Measurements from ENCODE around the gene GGA1. TPM values are rescaled to one million over a fixed set of nuclear protein-coding genes. Genes with fewer than 3 reads are reported as not detected.
"Not testable (repeated sequence)": the region's sequence is repeated elsewhere in the genome, so short reads cannot be mapped to it uniquely, and the experiment has no call there.

The GGA1 gene
- total and polyA plus RNA-seq, 3 experiments from 2014 or later: 34.9 to 74.3 (median 69.1) TPM

DNA sequence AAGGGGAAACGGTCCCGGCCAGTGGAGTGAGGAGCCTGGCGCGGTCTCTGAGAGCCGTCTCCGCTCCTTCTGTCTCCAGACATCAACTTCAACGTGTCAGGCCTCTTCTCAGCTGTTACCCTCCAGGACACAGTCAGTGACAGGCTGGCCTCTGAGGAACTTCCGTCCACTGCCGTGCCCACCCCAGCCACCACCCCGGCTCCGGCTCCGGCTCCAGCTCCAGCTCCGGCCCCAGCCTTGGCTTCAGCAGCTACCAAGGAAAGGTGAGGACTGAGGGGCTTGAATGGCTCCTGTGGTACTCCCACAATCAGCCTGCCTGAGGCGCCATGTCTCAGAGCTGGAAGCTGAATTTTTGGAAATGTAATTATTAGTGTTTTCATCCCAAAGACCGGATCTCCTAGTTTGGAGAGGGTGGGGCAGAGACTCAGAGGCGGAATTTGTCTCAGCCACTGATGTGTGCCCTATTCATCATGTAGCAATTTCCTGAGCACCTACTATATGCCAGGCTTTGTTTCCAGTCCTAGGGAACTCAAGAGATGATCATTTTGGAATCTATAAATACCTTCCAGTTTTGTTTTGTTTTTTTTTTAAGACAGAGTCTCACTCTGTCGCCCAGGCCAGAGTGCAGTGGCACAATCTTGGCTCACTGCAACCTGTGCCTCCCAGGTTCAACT is 42.0 kb downstream of the GGA1 start:
- Histone ChIP-seq H3K4me1 (ENCODE audit: insufficient read depth, low read length) (no peaks in the 10 kb centered on the region), H3K9me3 (ENCODE audit: low read length) (no peaks in the 10 kb centered on the region), H3K27me3 (ENCODE audit: insufficient read depth, low read length, poor library complexity, severe bottlenecking) (no peaks in the 10 kb centered on the region), H3K36me3 (ENCODE audit: insufficient read depth, low read length) (peaks cover 72% of the 10 kb centered on the region), H3K27ac (ENCODE audit: low read depth, low read length) (no peak overlapping the region), H3K4me3 (ENCODE audit: low read length) (no peak overlapping the region)
- ChIA-PET POLR2A (interaction anchor here (0.7 kb wide), 1 partner anchor 10 kb away, joined by 5 read pairs; no protein-coding TSS in a partner anchor), CTCF (interaction anchor here (20.3 kb wide), 1 partner anchor 12 kb away, joined by 285 read pairs; the partner anchor contains the start of gene SH3BP1)
- Mint-ChIP-seq H3K27me3 (no peaks in the 10 kb centered on the region), H3K4me1 (peaks cover 0 to 9% (median 6%) of the 10 kb centered on the region in 3 donors), H3K27ac (peak overlapping the region in 1 of 8 donors; percentile 33), H3K36me3 (peaks cover 0 to 77% (median 2%) of the 10 kb centered on the region in 3 donors), H3K4me3 (no peak overlapping the region), H3K9me3 (no peaks in the 10 kb centered on the region)
- DNase-seq: no peak

DNA sequence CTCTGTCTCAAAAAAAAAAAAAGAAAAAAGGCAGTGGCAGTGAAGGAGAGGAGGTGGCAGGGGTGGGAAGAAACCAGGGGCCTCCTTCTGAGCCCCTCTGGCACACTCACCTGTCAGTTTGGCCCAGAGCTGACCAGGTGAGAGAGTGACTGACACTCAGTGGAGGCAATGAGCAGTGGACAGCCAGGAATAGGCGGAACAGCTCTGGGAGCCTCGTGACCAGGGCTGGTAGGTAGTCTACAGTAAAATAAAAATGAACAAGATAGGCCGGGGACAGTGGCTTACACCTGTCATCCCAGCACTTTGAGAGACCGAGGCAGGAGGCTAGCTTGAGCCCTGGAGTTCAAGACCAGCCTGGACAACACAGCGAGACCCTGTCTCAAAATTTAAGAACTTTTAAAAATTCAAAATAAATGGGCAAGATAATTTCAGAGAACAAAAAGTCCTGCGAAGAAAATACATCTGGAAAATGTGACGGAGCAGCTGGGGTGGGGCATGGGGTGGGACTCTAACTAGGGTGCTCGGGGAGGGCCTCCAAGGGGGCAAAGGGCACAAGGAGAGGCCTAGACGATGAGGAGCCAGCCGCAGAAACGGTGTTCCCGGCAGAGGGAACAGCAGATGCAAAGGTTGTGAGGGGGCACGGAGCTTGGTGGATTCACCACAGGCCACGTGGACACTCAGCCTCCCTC is 46.1 kb downstream of the GGA1 start:
- H3K27me3 Mint-ChIP-seq: no peaks in the 10 kb centered on the region
- H3K27ac Mint-ChIP-seq: peak overlapping the region in 3 of 8 donors; percentile 29 to 72 (median 45)
- Histone ChIP-seq H3K4me3 (ENCODE audit: low read length) (no peak overlapping the region), H3K36me3 (ENCODE audit: insufficient read depth, low read length) (peaks cover 41% of the 10 kb centered on the region), H3K4me1 (ENCODE audit: insufficient read depth, low read length) (peaks cover 14% of the 10 kb centered on the region), H3K27me3 (ENCODE audit: insufficient read depth, low read length, poor library complexity, severe bottlenecking) (no peaks in the 10 kb centered on the region), H3K9me3 (ENCODE audit: low read length) (no peaks in the 10 kb centered on the region), H3K27ac (ENCODE audit: low read depth, low read length) (no peak overlapping the region)
- H3K4me3 Mint-ChIP-seq: no peak overlapping the region
- ChIA-PET CTCF (interaction anchor here (1.0 to 20.3 kb wide), 2 partner anchors 16 to 27 kb away, joined by 3 to 285 read pairs; partner anchors contain the start of gene SH3BP1), POLR2A (no interaction called here)
- peaks cover 0 to 53% (median 1%) of the 10 kb centered on the region in 3 donors for H3K36me3 Mint-ChIP-seq
- no peak for DNase-seq
- peaks cover 15 to 20% (median 16%) of the 10 kb centered on the region in 3 donors for H3K4me1 Mint-ChIP-seq
- H3K9me3 Mint-ChIP-seq: no peaks in the 10 kb centered on the region

DNA sequence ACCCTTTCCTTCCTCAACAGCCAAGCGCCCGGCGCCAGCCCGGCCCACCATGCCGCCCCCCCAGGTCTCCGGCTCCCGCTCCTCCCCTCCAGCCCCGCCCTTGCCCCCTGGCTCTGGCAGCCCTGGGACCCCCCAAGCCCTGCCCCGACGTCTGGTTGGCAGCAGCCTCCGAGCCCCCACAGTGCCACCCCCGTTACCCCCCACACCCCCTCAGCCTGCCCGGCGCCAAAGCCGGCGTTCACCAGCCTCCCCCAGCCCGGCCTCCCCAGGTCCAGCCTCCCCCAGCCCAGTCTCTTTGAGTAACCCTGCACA is 46.6 kb downstream of the GGA1 start:
- no peak overlapping the region for H3K27ac ChIP-seq (ENCODE audit: low read depth, low read length)
- no peak for DNase-seq
- Mint-ChIP-seq H3K4me3 (no peak overlapping the region), H3K36me3 (peaks cover 0 to 48% (median 0%) of the 10 kb centered on the region in 3 donors), H3K27me3 (no peaks in the 10 kb centered on the region), H3K9me3 (no peaks in the 10 kb centered on the region), H3K4me1 (peaks cover 20 to 22% (median 21%) of the 10 kb centered on the region in 3 donors), H3K27ac (no peak overlapping the region)
- ChIA-PET POLR2A (no interaction called here), CTCF (interaction anchor here (20.3 kb wide), 1 partner anchor 17 kb away, joined by 285 read pairs; the partner anchor contains the start of gene SH3BP1)
- H3K27me3 ChIP-seq (ENCODE audit: insufficient read depth, low read length, poor library complexity, severe bottlenecking): no peaks in the 10 kb centered on the region
- H3K4me1 ChIP-seq (ENCODE audit: insufficient read depth, low read length): peaks cover 19% of the 10 kb centered on the region
- peaks cover 36% of the 10 kb centered on the region for H3K36me3 ChIP-seq (ENCODE audit: insufficient read depth, low read length)
- H3K4me3 ChIP-seq (ENCODE audit: low read length): no peak overlapping the region
- no peaks in the 10 kb centered on the region for H3K9me3 ChIP-seq (ENCODE audit: low read length)

DNA sequence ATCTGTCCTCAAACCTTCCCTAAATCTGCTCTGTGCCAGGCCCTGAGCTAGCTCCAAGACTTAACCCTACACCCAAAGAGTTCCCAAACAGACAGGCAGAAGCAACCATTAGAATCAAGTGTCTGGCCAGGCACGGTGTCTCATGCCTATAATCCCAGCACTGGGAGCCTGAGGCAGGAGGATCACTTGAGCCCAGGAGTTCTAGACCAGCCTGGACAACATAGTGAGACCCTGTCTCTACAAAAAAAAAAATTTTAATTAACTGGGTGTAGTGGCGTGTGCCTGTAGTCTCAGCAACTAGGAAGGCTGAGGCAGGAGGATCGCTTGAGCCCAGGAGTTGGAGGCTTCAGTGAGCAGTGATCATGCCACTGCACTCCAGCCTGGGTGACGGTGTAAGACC is 47.9 kb downstream of the GGA1 start:
- Histone ChIP-seq H3K4me1 (ENCODE audit: insufficient read depth, low read length) (peaks cover 31% of the 10 kb centered on the region), H3K36me3 (ENCODE audit: insufficient read depth, low read length) (peaks cover 22% of the 10 kb centered on the region)
- not testable (repeated sequence) for DNase-seq; H3K4me3 ChIP-seq (ENCODE audit: low read length); H3K9me3 ChIP-seq (ENCODE audit: low read length); H3K27ac ChIP-seq (ENCODE audit: low read depth, low read length); H3K9me3 Mint-ChIP-seq; H3K27me3 Mint-ChIP-seq; H3K27me3 ChIP-seq (ENCODE audit: insufficient read depth, low read length, poor library complexity, severe bottlenecking)
- peaks cover 0 to 38% (median 0%) of the 10 kb centered on the region in 3 donors for H3K36me3 Mint-ChIP-seq
- peaks cover 30 to 36% (median 35%) of the 10 kb centered on the region in 3 donors for H3K4me1 Mint-ChIP-seq
- peak overlapping the region in 4 of 8 donors; percentile 20 to 43 (median 32) for H3K27ac Mint-ChIP-seq
- POLR2A ChIA-PET: interaction anchor here (0.6 to 4.3 kb wide), 5 partner anchors 13 to 621 kb away, joined by 3 to 50 read pairs (median 4); no protein-coding TSS in a partner anchor
- peak overlapping the region in 1 of 7 donors; percentile 56 for H3K4me3 Mint-ChIP-seq
- CTCF ChIA-PET: interaction anchor here (0.9 to 20.3 kb wide), 4 partner anchors 18 to 117 kb away, joined by 6 to 285 read pairs (median 40); partner anchors contain the start of genes GGA1 and SH3BP1

DNA sequence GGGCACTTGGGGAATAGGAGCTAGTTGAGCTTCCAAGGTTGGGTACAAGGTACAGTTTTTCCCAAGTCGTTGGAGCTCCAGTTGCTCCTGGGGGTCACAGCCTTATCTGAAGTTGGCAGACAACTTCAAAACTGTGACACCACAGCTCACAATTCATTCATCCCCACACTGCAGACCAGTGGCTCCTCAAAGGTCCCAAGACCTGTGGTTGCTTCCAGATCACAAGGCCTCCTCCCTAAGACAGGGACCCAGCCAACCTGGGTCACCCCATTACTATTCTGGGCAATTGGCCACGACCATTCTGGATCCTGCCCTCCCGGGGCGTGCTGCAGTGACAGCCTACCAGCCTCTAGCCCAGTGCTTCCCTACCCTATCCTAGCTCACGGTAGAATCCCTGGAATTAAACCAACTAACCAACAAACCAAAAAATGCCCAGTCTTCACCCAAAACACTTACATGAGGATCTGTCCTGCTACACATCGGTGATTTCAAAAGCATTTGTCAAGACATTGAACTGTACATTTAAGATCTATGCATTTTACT is 49.0 kb downstream of the GGA1 start:
- Mint-ChIP-seq H3K4me1 (peaks cover 34 to 44% (median 36%) of the 10 kb centered on the region in 3 donors), H3K36me3 (peaks cover 0 to 30% (median 0%) of the 10 kb centered on the region in 3 donors), H3K9me3 (no peaks in the 10 kb centered on the region), H3K4me3 (peak overlapping the region; percentile 84 to 91 (median 87)), H3K27me3 (no peaks in the 10 kb centered on the region), H3K27ac (peak overlapping the region; percentile 66 to 97 (median 94))
- CTCF ChIA-PET: interaction anchor here (0.9 to 20.3 kb wide), 13 partner anchors 10 to 206 kb away, joined by 3 to 285 read pairs (median 7); partner anchors contain the start of genes GGA1, LGALS1 and SH3BP1
- Histone ChIP-seq H3K36me3 (ENCODE audit: insufficient read depth, low read length) (peaks cover 14% of the 10 kb centered on the region), H3K4me1 (ENCODE audit: insufficient read depth, low read length) (peaks cover 31% of the 10 kb centered on the region), H3K27me3 (ENCODE audit: insufficient read depth, low read length, poor library complexity, severe bottlenecking) (no peaks in the 10 kb centered on the region), H3K27ac (ENCODE audit: low read depth, low read length) (peak overlapping the region; percentile 52), H3K4me3 (ENCODE audit: low read length) (peak overlapping the region; percentile 69), H3K9me3 (ENCODE audit: low read length) (no peaks in the 10 kb centered on the region)
- POLR2A ChIA-PET: interaction anchor here (0.7 to 4.3 kb wide), 17 partner anchors 9 to 619 kb away, joined by 3 to 59 read pairs (median 8); partner anchors contain the start of genes GGA1, LGALS1 and NOL12
- DNase-seq: no peak

DNA sequence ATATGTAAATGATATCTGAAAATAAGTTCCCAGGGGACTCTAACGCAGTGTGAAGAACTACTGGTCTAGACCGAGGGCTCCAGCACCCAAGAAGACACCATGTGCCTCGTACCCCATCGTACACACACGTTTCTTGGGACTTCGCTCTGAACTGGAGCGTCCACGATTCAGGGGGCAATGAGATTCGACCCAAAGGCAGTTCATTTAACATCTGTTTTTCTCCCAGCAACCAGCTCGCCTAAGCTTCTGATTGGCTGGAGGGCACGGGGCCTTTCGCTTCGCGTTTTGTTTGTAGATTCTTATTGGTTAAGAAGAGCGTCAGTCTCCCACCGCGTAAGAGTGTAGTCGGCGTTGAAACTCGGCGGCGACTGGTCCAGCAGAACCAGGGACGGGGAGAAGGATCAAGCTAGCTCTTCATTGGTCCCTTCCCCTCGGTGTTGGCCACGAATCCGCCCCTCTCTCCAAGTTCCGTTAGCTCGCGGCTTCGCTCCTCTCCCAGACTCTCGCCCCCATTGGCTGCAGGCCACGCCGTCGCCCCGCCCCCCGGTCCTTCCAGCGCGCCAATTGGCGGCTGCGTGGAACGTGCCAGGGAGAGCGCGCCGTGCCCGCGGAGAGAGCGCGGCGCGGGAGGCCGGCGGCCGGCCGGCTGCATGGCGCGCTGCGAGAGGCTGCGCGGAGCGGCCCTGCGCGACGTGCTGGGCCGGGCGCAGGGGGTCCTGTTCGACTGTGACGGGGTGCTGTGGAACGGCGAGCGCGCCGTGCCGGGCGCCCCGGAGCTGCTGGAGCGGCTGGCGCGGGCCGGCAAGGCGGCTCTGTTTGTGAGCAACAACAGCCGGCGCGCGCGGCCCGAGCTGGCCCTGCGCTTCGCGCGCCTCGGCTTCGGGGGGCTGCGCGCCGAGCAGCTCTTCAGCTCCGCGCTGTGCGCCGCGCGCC is 49.8 kb downstream of the GGA1 start, which contains the start of gene PDXP:
Gene PDXP, plus strand, starts transcription at position 591 of the 933 bp plus-strand sequence. Its CDS starts 60 bp downstream, at position 651.
- peak within 1 kb of the TSS; percentile 85 to 91 (median 88) for H3K4me3 Mint-ChIP-seq
- peak within 1 kb of the TSS; percentile 66 to 97 (median 94) for H3K27ac Mint-ChIP-seq
- H3K36me3 ChIP-seq (ENCODE audit: insufficient read depth, low read length): peaks cover 8% of the 10 kb centered on the region
- peaks cover 0 to 23% (median 0%) of the 10 kb centered on the region in 3 donors for H3K36me3 Mint-ChIP-seq
- peak within 1 kb of the TSS; percentile 69 for H3K4me3 ChIP-seq (ENCODE audit: low read length)
- peak within 1 kb of the TSS; percentile 52 for H3K27ac ChIP-seq (ENCODE audit: low read depth, low read length)
- H3K4me1 ChIP-seq (ENCODE audit: insufficient read depth, low read length): peaks cover 31% of the 10 kb centered on the region
- no peaks in the 10 kb centered on the region for H3K9me3 ChIP-seq (ENCODE audit: low read length)
- peaks cover 34 to 44% (median 36%) of the 10 kb centered on the region in 3 donors for H3K4me1 Mint-ChIP-seq
- H3K9me3 Mint-ChIP-seq: no peaks in the 10 kb centered on the region
- H3K27me3 Mint-ChIP-seq: no peaks in the 10 kb centered on the region
- H3K27me3 ChIP-seq (ENCODE audit: insufficient read depth, low read length, poor library complexity, severe bottlenecking): no peaks in the 10 kb centered on the region
- peak; percentile 96 to 98 (median 97) for DNase-seq
- ChIA-PET CTCF (interaction anchor here (0.9 to 20.3 kb wide), 12 partner anchors 9 to 205 kb away, joined by 3 to 285 read pairs (median 7); partner anchors contain the start of genes GGA1, LGALS1 and SH3BP1), POLR2A (interaction anchor here (0.6 to 4.3 kb wide), 15 partner anchors 10 to 529 kb away, joined by 3 to 59 read pairs (median 8); partner anchors contain the start of genes GGA1, LGALS1 and NOL12)
